Esophagus mucosa (tissue), 1 donor: ENCODE data around the gene CAPN11. TPM values are rescaled to one million over a fixed set of nuclear protein-coding genes. Genes with fewer than 3 reads are reported as not detected.
"Not testable (repeated sequence)": the region's sequence is repeated elsewhere in the genome, so short reads cannot be mapped to it uniquely, and the experiment has no call there.

Experiments
- ATAC-seq: fragments of 200-7000 bp; cut with Tn5 transposase; one replicate; pipeline ENCODE4 v1.9.1; 2020
- total RNA-seq: library from RNA; stranded (reverse); gene quantifications from one replicate; pipeline ENCODE4 v1.2.4, GENCODE V29; 2023
- donor health status: DM: yes; HTN: yes; CAD: no.

The CAPN11 gene
- total RNA-seq, 1 donor from 2014 or later: 0.12 TPM

DNA sequence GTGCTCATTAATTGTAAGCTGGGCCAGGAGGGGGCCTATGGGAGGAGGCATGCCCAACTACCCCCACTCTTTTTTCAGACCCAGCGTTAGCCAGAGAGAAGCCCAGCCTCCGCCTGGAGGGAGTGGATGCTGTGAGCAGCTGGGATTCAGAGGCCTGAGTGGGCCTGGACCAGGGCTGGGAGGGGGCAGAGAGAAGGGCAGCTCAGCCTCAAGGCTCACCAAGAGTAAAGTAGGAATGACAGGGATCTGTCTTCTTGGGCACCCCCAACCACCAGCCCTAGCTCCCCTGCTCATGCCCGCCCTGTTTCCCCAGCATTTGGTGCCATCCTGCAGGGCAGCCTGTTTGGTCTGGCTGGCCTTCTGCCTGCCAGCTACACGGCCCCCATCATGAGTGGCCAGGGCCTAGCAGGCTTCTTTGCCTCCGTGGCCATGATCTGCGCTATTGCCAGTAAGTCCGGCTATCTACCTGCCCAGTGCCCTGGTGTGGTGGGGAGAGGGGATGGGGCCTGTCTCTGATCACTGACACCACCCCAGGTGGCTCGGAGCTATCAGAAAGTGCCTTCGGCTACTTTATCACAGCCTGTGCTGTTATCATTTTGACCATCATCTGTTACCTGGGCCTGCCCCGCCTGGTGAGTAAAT, 71.5 kb downstream of the CAPN11 start:
- ATAC-seq: no peak

DNA sequence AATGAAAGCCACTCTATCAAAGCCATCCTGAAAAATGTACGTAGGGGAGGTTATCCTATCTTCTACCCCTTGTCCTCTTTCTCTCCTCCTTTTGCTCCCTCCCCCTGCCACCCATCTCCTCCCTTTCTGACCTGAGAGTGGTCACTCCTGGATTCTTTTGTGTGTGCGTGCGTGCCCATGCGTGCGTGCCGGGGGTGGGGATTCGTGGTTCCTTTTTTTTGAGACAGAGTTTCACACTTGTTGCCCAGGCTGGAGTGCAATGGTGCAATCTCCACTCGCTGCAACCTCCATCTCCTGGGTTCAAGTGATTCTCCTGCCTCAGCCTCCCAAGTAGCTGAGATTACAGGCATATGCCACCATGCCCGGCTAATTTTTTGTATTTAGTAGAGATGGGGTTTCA, 72.8 kb downstream of the CAPN11 start:
- ATAC-seq: not testable (repeated sequence)

DNA sequence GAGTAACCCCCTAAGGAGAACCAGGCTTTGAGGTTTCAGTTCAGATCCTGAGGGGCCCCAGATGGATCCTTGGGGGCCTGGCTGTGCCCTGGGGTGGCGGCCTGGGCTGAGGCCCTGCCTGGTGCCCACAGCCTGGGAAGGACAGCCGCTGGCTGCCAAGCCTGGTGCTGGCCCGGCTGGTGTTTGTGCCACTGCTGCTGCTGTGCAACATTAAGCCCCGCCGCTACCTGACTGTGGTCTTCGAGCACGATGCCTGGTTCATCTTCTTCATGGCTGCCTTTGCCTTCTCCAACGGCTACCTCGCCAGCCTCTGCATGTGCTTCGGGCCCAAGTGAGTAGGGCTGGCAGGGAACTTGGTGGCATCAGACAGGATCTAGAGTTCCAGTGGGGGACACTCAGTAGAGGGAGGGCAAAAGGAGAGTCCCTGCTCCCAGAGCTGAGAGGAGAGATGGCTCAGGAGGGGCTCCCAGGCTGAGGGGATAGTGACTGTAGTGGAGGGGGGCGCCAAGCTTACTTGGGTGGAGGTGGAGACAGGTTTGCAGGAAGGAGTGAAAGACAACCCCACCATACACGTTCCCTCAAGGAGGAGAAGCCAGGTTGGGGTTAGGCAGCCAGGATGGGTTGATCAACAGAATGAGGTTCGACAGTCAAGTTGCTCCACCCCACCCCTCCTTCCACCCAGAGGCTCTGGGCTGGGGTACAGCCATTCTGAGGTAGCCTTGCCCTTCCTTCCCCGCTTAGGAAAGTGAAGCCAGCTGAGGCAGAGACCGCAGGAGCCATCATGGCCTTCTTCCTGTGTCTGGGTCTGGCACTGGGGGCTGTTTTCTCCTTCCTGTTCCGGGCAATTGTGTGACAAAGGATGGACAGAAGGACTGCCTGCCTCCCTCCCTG, 74.3 kb downstream of the CAPN11 start:
- ATAC-seq: no peak

- ATAC-seq: no peak
Observed at GRCh38 chr6:44233567-44234100, 75.0 kb downstream of the CAPN11 start.

Other genes starting within 250 kb of the CAPN11 start
- 47.4 TPM for gene MRPL14, start 31.4 kb upstream of the CAPN11 start, total RNA-seq
- 42.4 TPM for gene TMEM63B, start 31.3 kb upstream of the CAPN11 start, total RNA-seq
- 0.44 TPM for gene MYMX, start 58.1 kb downstream of the CAPN11 start, total RNA-seq
- gene SLC29A1, start 64.8 kb downstream of the CAPN11 start, total RNA-seq: 12.8 TPM
- gene HSP90AB1, start 88.3 kb downstream of the CAPN11 start, total RNA-seq: 412 TPM
- 15.7 TPM for gene SLC35B2, start 98.7 kb downstream of the CAPN11 start, total RNA-seq
- 2.8 TPM for gene NFKBIE, start 106.7 kb downstream of the CAPN11 start, total RNA-seq
- gene TMEM151B, start 111.6 kb downstream of the CAPN11 start, total RNA-seq: not detected
- gene AARS2, start 154.5 kb downstream of the CAPN11 start, total RNA-seq: 9.1 TPM
- not detected for gene SPATS1, start 183.8 kb downstream of the CAPN11 start, total RNA-seq
- gene CDC5L, start 228.9 kb downstream of the CAPN11 start, total RNA-seq: 9.9 TPM